ENCODE data around the gene NIM1K.

DNA sequence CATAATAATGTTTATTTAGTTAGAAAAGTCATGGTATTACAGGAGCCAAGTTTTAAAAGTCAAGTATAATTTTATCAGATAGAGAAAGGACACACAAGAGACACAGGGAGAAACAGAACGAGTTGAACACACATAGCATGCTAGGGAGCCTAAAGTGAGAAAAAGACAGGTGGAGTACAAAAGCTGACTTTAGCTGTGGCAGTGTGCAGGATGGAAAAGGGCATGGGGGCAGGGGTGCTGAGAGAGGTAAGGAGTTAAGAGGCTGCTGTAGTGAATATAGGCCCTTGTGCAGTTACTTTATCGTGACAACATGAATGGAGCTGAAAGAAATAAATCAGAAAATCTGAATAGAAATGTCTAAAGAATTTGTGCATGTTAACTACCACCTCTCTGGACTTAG, 103.2 kb downstream of the NIM1K start:
- TF ChIP-seq, protein P1, sequence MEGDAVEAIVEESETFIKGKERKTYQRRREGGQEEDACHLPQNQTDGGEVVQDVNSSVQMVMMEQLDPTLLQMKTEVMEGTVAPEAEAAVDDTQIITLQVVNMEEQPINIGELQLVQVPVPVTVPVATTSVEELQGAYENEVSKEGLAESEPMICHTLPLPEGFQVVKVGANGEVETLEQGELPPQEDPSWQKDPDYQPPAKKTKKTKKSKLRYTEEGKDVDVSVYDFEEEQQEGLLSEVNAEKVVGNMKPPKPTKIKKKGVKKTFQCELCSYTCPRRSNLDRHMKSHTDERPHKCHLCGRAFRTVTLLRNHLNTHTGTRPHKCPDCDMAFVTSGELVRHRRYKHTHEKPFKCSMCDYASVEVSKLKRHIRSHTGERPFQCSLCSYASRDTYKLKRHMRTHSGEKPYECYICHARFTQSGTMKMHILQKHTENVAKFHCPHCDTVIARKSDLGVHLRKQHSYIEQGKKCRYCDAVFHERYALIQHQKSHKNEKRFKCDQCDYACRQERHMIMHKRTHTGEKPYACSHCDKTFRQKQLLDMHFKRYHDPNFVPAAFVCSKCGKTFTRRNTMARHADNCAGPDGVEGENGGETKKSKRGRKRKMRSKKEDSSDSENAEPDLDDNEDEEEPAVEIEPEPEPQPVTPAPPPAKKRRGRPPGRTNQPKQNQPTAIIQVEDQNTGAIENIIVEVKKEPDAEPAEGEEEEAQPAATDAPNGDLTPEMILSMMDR (IDR thresholded peaks at IDR 0.05), result no peak
- no peak for TF ChIP-seq POLR2A (IDR thresholded peaks at IDR 0.05)

All from Peyer's patch (tissue), 4 donors.